Sigmoid colon (tissue), 7 donors: Measurements from ENCODE around the gene PTCD2. TPM values are rescaled to one million over a fixed set of nuclear protein-coding genes. Genes with fewer than 3 reads are reported as not detected.

Experiments used
- DNase-seq: peaks from one replicate; pipeline ENCODE4 v3.0.0-alpha.2; 2019
- H3K27ac ChIP-seq, 4 donors: fragments of 200-600 bp; sonication (generic); one replicate each; pipeline ENCODE4 v1.5.1; 2016 to 2019; ENCODE audit warnings: mild to moderate bottlenecking in 1 of 4
- H3K27me3 ChIP-seq, 3 donors: fragments of 200-600 bp; sonication (generic); one replicate each; pipeline ENCODE4 v1.5.1; 2019; ENCODE audit warnings: mild to moderate bottlenecking in 1 of 3
- H3K36me3 ChIP-seq, 4 donors: fragments of 200-600 bp; sonication (generic); one replicate each; pipeline ENCODE4 v1.5.1; 2016 to 2019
- H3K4me1 ChIP-seq, 4 donors: fragments of 200-600 bp; sonication (generic); one replicate each; pipeline ENCODE4 v1.5.1; 2017 to 2019
- H3K4me3 ChIP-seq, 4 donors: fragments of 200-600 bp; sonication (generic); one replicate each; pipeline ENCODE4 v1.5.1; 2017 to 2019; ENCODE audit warnings: mild to moderate bottlenecking in 2 of 4, moderate library complexity in 1 of 4
- H3K9me3 ChIP-seq, 4 donors: fragments of 200-600 bp in 3 of 4; sonication (generic) in 3 of 4; one replicate each; pipeline versions ENCODE4 v1.5.1 to v1.6.1; 2013 to 2019
- CTCF ChIP-seq, 4 experiments: fragments of 450-650 bp in 3 of 4; fragments of 200-600 bp in 1 of 4; IDR thresholded peaks; one replicate each; pipeline ENCODE4 v1.5.1; 2016 to 2019; ENCODE audit warnings: antibody characterized with exemption in 4 of 4, mild to moderate bottlenecking in 3 of 4, moderate library complexity in 2 of 4
- EP300 ChIP-seq, 4 donors: sonication (generic); formaldehyde crosslinking; IDR thresholded peaks; one replicate each; pipeline ENCODE4 v1.6.1; 2017; ENCODE audit warnings: antibody characterized with exemption in 4 of 4
- POLR2A ChIP-seq, 2 donors: fragments of 450-650 bp; IDR thresholded peaks; one replicate each; pipeline ENCODE4 v1.6.1; 2016; ENCODE audit warnings: antibody characterized with exemption in 2 of 2, mild to moderate bottlenecking in 2 of 2, moderate library complexity in 2 of 2
- POLR2AphosphoS5 ChIP-seq, 4 donors: sonication (generic); formaldehyde crosslinking; IDR thresholded peaks; one replicate each; pipeline ENCODE4 v1.6.1; 2017; ENCODE audit warnings: antibody characterized with exemption in 4 of 4
- WGBS, 2 donors: extraction: QIAGEN DNeasy Blood & Tissue Kit; methylation state at CpG; one replicate each; pipeline ENCODE4 v1.1.7; 2013; 5-methylcytosine and 5-hydroxymethylcytosine counted together
- intact Hi-C: fragments of 100-400 bp; cut with DNase I; formaldehyde crosslinking; loops from one replicate; pipeline ENCODE4 v1.15.1; 2023
- polyA plus RNA-seq, 3 donors: library from polyadenylated mRNA; stranded (reverse); fragments of 200-250 nt; gene quantifications; one replicate each; pipeline ENCODE4 v1.2.3, GENCODE V29; 2013
- total RNA-seq, 4 donors: library from RNA; depleted of rRNA; stranded (reverse); fragments of >200 nt; gene quantifications; one replicate each; pipeline ENCODE4 v1.1.0, GENCODE V29; 2016
- donor health status: healthy with polysubstance abuse.
- donor health status: Bipolar disorder and iron deficiency.
- donor health status: healthy.

Gene PTCD2
- total and polyA plus RNA-seq, 7 donors = 0.60 to 12.7 (median 5.4) TPM

- no peaks in the 10 kb centered on the region for H3K9me3 ChIP-seq
- intact Hi-C loops = no loop called here
- H3K27me3 ChIP-seq = no peaks in the 10 kb centered on the region
- TF ChIP-seq EP300 (IDR thresholded peaks at IDR 0.05) (no peak), POLR2AphosphoS5 (IDR thresholded peaks at IDR 0.05) (no peak), CTCF (IDR thresholded peaks at IDR 0.05) (no peak), POLR2A (IDR thresholded peaks at IDR 0.05) (no peak)
- H3K4me1 ChIP-seq = peaks cover 0 to 17% (median 1%) of the 10 kb centered on the region in 4 donors
- H3K27ac ChIP-seq = no peak overlapping the region
- DNase-seq = no peak
- H3K4me3 ChIP-seq = no peak overlapping the region
- H3K36me3 ChIP-seq = peaks cover 0 to 47% (median 3%) of the 10 kb centered on the region in 4 donors
These were observed 8.0 kb downstream of the PTCD2 start for GRCh38 chr5:72328172-72328571.

DNA sequence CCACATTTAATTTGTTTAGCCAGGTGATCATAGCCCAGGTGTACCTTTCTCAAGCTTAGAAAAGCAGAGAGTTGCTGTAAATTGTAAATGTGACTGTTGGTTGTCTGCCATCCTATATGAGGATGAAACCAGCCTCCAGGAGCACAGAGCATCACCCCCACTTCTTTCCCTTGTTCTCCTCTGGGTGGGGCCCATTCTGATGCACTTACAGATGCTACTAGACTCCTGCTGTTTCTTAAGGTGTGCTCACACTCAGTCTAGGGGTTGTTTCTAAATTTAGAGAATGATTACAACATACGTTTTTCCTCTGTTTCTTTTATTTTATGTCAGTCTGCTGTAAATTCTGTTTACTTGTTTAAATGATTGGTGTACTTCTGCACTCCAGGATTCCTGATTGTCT is 10.5 kb downstream of the PTCD2 start:
- DNase-seq = no peak
- peaks cover 0 to 14% (median 1%) of the 10 kb centered on the region in 4 donors for H3K4me1 ChIP-seq
- no peaks in the 10 kb centered on the region for H3K9me3 ChIP-seq
- TF ChIP-seq EP300 (IDR thresholded peaks at IDR 0.05) = no peak
- no peak for TF ChIP-seq POLR2AphosphoS5 (IDR thresholded peaks at IDR 0.05)
- no peak for TF ChIP-seq CTCF (IDR thresholded peaks at IDR 0.05)
- no peak for TF ChIP-seq POLR2A (IDR thresholded peaks at IDR 0.05)
- H3K27ac ChIP-seq = no peak overlapping the region
- no peak overlapping the region for H3K4me3 ChIP-seq
- 89 to 90% methylated on average over 1 of the region's 1 CpG for WGBS, 2 donors
- peaks cover 0 to 37% (median 3%) of the 10 kb centered on the region in 4 donors for H3K36me3 ChIP-seq
- intact Hi-C loops = no loop called here
- H3K27me3 ChIP-seq = no peaks in the 10 kb centered on the region

DNA sequence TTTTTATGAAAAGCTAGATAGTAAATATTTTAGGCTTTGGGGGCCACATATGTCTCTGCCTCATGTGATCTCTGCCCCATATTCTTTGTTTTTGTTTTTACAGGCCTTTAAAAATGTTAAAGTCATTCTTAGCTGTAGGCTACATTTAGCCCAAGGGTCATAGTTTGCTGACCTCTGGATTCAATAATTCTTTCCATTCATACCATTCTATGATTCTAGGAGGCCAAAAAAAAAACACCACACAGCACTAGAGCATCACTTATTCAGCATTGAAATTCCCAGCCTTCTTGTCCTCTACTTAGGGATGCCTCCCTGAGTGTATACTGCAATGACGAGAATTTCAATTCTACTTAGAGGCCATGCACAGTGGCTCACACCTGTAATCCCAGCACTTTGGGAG is 17.0 kb downstream of the PTCD2 start:
- Histone ChIP-seq H3K27me3 (no peaks in the 10 kb centered on the region), H3K4me3 (no peak overlapping the region), H3K36me3 (peaks cover 5 to 48% (median 7%) of the 10 kb centered on the region in 4 donors), H3K9me3 (no peaks in the 10 kb centered on the region), H3K4me1 (no peaks in the 10 kb centered on the region), H3K27ac (no peak overlapping the region)
- intact Hi-C loops = no loop called here
- no peak for TF ChIP-seq CTCF (IDR thresholded peaks at IDR 0.05)
- TF ChIP-seq EP300 (IDR thresholded peaks at IDR 0.05) = no peak
- TF ChIP-seq POLR2AphosphoS5 (IDR thresholded peaks at IDR 0.05) = no peak
- no peak for TF ChIP-seq POLR2A (IDR thresholded peaks at IDR 0.05)
- WGBS, 2 donors = 92 to 97% methylated on average over 1 of the region's 1 CpG
- DNase-seq = no peak

GRCh38 chr5:72338689-72339209 is 18.6 kb downstream of the PTCD2 start:
- Histone ChIP-seq H3K4me3 (no peak overlapping the region), H3K27me3 (no peaks in the 10 kb centered on the region), H3K9me3 (no peaks in the 10 kb centered on the region), H3K27ac (no peak overlapping the region), H3K36me3 (peaks cover 7 to 62% (median 9%) of the 10 kb centered on the region in 4 donors), H3K4me1 (no peaks in the 10 kb centered on the region)
- TF ChIP-seq CTCF (IDR thresholded peaks at IDR 0.05) = no peak
- no peak for TF ChIP-seq POLR2AphosphoS5 (IDR thresholded peaks at IDR 0.05)
- no peak for TF ChIP-seq EP300 (IDR thresholded peaks at IDR 0.05)
- TF ChIP-seq POLR2A (IDR thresholded peaks at IDR 0.05) = no peak
- no peak for DNase-seq
- intact Hi-C loops = no loop called here
- 82 to 89% methylated on average over 4 of the region's 4 CpGs for WGBS, 2 donors

GRCh38 chr5:72346398-72346797 is 26.2 kb downstream of the PTCD2 start:
- Histone ChIP-seq H3K27me3 (no peaks in the 10 kb centered on the region), H3K9me3 (no peaks in the 10 kb centered on the region), H3K27ac (no peak overlapping the region), H3K4me3 (no peak overlapping the region), H3K36me3 (peaks cover 0 to 31% (median 4%) of the 10 kb centered on the region in 4 donors), H3K4me1 (no peaks in the 10 kb centered on the region)
- no peak for TF ChIP-seq POLR2AphosphoS5 (IDR thresholded peaks at IDR 0.05)
- no peak for TF ChIP-seq POLR2A (IDR thresholded peaks at IDR 0.05)
- TF ChIP-seq CTCF (IDR thresholded peaks at IDR 0.05) = no peak
- no peak for TF ChIP-seq EP300 (IDR thresholded peaks at IDR 0.05)
- WGBS, 2 donors = 76 to 91% methylated on average over 2 of the region's 2 CpGs
- DNase-seq = no peak
- intact Hi-C loops = no loop called here
